AG04450 (cell line): Measurements from ENCODE around the gene CDKN3. TPM values are rescaled to one million over a fixed set of nuclear protein-coding genes. Genes with fewer than 3 reads are reported as not detected.

ENCODE experiments used
- CTCF ChIA-PET: fragments of 300-600, 350-600 bp; formaldehyde crosslinking; extraction: SDS; loops from one replicate; lab custom pipeline; 2022; ENCODE audit warnings: antibody characterized with exemption, inconsistent platforms; lab: Charles Lee
- POLR2A ChIA-PET: fragments of 350-600 bp; formaldehyde crosslinking; extraction: SDS; loops from one replicate; lab custom pipeline; 2021; ENCODE audit warnings: antibody characterized with exemption, inconsistent platforms; lab: Yijun Ruan, JAX
- DNase-seq: peaks from one replicate; pipeline ENCODE4 v3.0.0-alpha.2; 2011; ENCODE audit warnings: low read depth, low spot score
- H3K27ac ChIP-seq: one replicate; pipeline ENCODE4 v1.5.1; 2012; ENCODE audit warnings: low read depth, low read length, control low read depth
- H3K27me3 ChIP-seq: one replicate; pipeline ENCODE4 v1.6.0; 2012; ENCODE audit warnings: low read length; ENCODE audit not compliant: control insufficient read depth, insufficient read depth
- H3K4me3 ChIP-seq: 2 replicates; pipeline ENCODE4 v1.5.1; 2011; ENCODE audit warnings: mild to moderate bottlenecking, low read depth, low read length, control low read depth
- H3K9me3 ChIP-seq: 2 replicates; pipeline ENCODE4 v1.5.1; 2012; ENCODE audit warnings: low read length; ENCODE audit not compliant: control insufficient read depth, insufficient read depth
- CTCF ChIP-seq: IDR thresholded peaks from 2 replicates; pipeline ENCODE4 v1.5.1; 2011; ENCODE audit warnings: low read depth, low read length, control low read depth, inconsistent platforms
- polyA plus RNA-seq: library from polyadenylated mRNA; depleted of rRNA; stranded (reverse); fragments of >200 nt; gene quantifications from 2 replicates; pipeline ENCODE4 v1.2.3, GENCODE V29; 2011

Gene CDKN3
- polyA plus RNA-seq, 1 experiment, result 28.9 TPM

GRCh38 chr14:54362759-54363437, 33.9 kb upstream of the CDKN3 start:
- no peak for DNase-seq
- ChIA-PET CTCF (interaction anchor here (1.0 to 4.0 kb wide), 4 partner anchors 15 to 58 kb away, joined by 3 to 19 read pairs (median 3); no protein-coding TSS in a partner anchor), POLR2A (interaction anchor here (0.5 kb wide), 1 partner anchor 84 kb away, joined by 3 read pairs; no protein-coding TSS in a partner anchor)
- Histone ChIP-seq H3K9me3 (no peaks in the 10 kb centered on the region), H3K4me3 (no peak overlapping the region), H3K27ac (no peak overlapping the region), H3K27me3 (no peaks in the 10 kb centered on the region)
- no peak for TF ChIP-seq CTCF

- no peak for TF ChIP-seq CTCF
- H3K27ac ChIP-seq, result peak overlapping the region; percentile 59
- POLR2A ChIA-PET, result no interaction called here
- no peaks in the 10 kb centered on the region for H3K9me3 ChIP-seq
- no peak overlapping the region for H3K4me3 ChIP-seq
- H3K27me3 ChIP-seq, result no peaks in the 10 kb centered on the region
- DNase-seq, result no peak
- CTCF ChIA-PET, result interaction anchor here (0.5 to 4.0 kb wide), 2 partner anchors 17 to 73 kb away, joined by 3 to 19 read pairs; no protein-coding TSS in a partner anchor
Measured at GRCh38 chr14:54364555-54365415, 32.0 kb upstream of the CDKN3 start.

GRCh38 chr14:54366736-54367735, 29.8 kb upstream of the CDKN3 start:
- POLR2A ChIA-PET, result no interaction called here
- H3K27ac ChIP-seq, result peak overlapping the region; percentile 25
- H3K4me3 ChIP-seq, result no peak overlapping the region
- CTCF ChIA-PET, result interaction anchor here (0.6 to 1.8 kb wide), 10 partner anchors 11 to 1241 kb away, joined by 3 to 11 read pairs (median 4); partner anchors contain the start of gene CDKN3
- peak; percentile 65 for TF ChIP-seq CTCF
- DNase-seq, result peak; percentile 32
- no peaks in the 10 kb centered on the region for H3K9me3 ChIP-seq
- no peaks in the 10 kb centered on the region for H3K27me3 ChIP-seq

GRCh38 chr14:54368291-54368690, 28.5 kb upstream of the CDKN3 start:
- H3K27ac ChIP-seq, result no peak overlapping the region
- ChIA-PET POLR2A (no interaction called here), CTCF (interaction anchor here (0.9 kb wide), 1 partner anchor 52 kb away, joined by 5 read pairs; no protein-coding TSS in a partner anchor)
- no peak for DNase-seq
- no peaks in the 10 kb centered on the region for H3K27me3 ChIP-seq
- no peaks in the 10 kb centered on the region for H3K9me3 ChIP-seq
- no peak for TF ChIP-seq CTCF
- no peak overlapping the region for H3K4me3 ChIP-seq
